HEK293T (cell line): ENCODE measurements around the gene EIF4G3.

Experiments
- ARNT ChIP-seq: fragments of 450-650 bp; IDR thresholded peaks from 2 replicates; pipeline ENCODE4 v1.6.1; 2017; ENCODE audit warnings: mild to moderate bottlenecking
- BHLHE40 ChIP-seq: fragments of 450-650 bp; IDR thresholded peaks from 2 replicates; pipeline ENCODE4 v1.6.1; 2016; ENCODE audit warnings: mild to moderate bottlenecking, moderate library complexity, borderline replicate concordance
- CTBP1 ChIP-seq: fragments of 450-650 bp; IDR thresholded peaks from 2 replicates; pipeline ENCODE4 v1.6.1; 2016; ENCODE audit warnings: borderline replicate concordance
- ELF4 ChIP-seq: fragments of 450-650 bp; IDR thresholded peaks from 2 replicates; pipeline ENCODE4 v1.6.1; 2017; ENCODE audit warnings: antibody characterized with exemption
- FOXA1 ChIP-seq: fragments of 450-650 bp; IDR thresholded peaks from 2 replicates; pipeline ENCODE4 v1.6.1; 2016; ENCODE audit warnings: mild to moderate bottlenecking
- FOXM1 ChIP-seq: fragments of 450-650 bp; IDR thresholded peaks from 2 replicates; pipeline ENCODE4 v1.6.1; 2017; ENCODE audit warnings: mild to moderate bottlenecking, borderline replicate concordance
- HDGF ChIP-seq: fragments of 450-650 bp; IDR thresholded peaks from 2 replicates; pipeline ENCODE4 v1.6.1; 2017; ENCODE audit warnings: antibody characterized with exemption, borderline replicate concordance
- L3MBTL2 ChIP-seq: fragments of 450-650 bp; conservative IDR thresholded peaks from 2 replicates; pipeline ENCODE4 v1.6.1; 2016; ENCODE audit warnings: mild to moderate bottlenecking
- LEF1 ChIP-seq: fragments of 450-650 bp; IDR thresholded peaks from 2 replicates; pipeline ENCODE4 v1.6.1; 2017; ENCODE audit warnings: mild to moderate bottlenecking, borderline replicate concordance
- NFRKB ChIP-seq: fragments of 450-650 bp; IDR thresholded peaks from 2 replicates; pipeline ENCODE4 v1.6.1; 2016; ENCODE audit warnings: mild to moderate bottlenecking, moderate library complexity
- PKNOX1 ChIP-seq: fragments of 450-650 bp; IDR thresholded peaks from 2 replicates; pipeline ENCODE4 v1.6.1; 2016
- SP1 ChIP-seq: fragments of 450-650 bp; IDR thresholded peaks from 2 replicates; pipeline ENCODE4 v1.6.1; 2017
- SUZ12 ChIP-seq: fragments of 450-650 bp; IDR thresholded peaks from 2 replicates; pipeline ENCODE4 v1.6.1; 2016; ENCODE audit warnings: mild to moderate bottlenecking
- TARDBP ChIP-seq: fragments of 450-650 bp; IDR thresholded peaks from 2 replicates; pipeline ENCODE4 v1.6.1; 2016

- TF ChIP-seq L3MBTL2 (no peak), FOXA1 (no peak), SP1 (no peak), SUZ12 (no peak), FOXM1 (no peak), LEF1 (no peak), HDGF (no peak), CTBP1 (no peak), ARNT (no peak), TARDBP (no peak), BHLHE40 (no peak), PKNOX1 (no peak), ELF4 (no peak), NFRKB (no peak)
These were observed 346.8 kb downstream of the EIF4G3 start for GRCh38 chr1:20829946-20830345.
